Keratinocyte (primary cell): Measurements from ENCODE around the gene NAPA. TPM values are rescaled to one million over a fixed set of nuclear protein-coding genes. Genes with fewer than 3 reads are reported as not detected.

Experiments used
- DNase-seq: peaks from one replicate; pipeline ENCODE4 v3.0.0-alpha.2; 2011; ENCODE audit warnings: low read depth, missing footprints, low spot score
- FAIRE-seq: peaks from 2 replicates; lab custom pipeline; 2011; peaks lifted over from hg19 to GRCh38; lab: Jason Lieb, UNC
- H2AFZ ChIP-seq: 2 replicates; pipeline ENCODE4 v1.6.0; 2012; ENCODE audit warnings: low read length, control low read depth, inconsistent platforms; ENCODE audit not compliant: control insufficient read depth
- H3K27ac ChIP-seq: 2 replicates; pipeline ENCODE4 v1.5.1; 2011; ENCODE audit warnings: low read length; ENCODE audit not compliant: control insufficient read depth, insufficient read depth
- H3K27me3 ChIP-seq: 3 replicates; pipeline ENCODE4 v1.6.0; 2011; ENCODE audit warnings: low read length; ENCODE audit not compliant: control insufficient read depth, insufficient read depth; ENCODE audit errors: extremely low read depth
- H3K36me3 ChIP-seq, 2 experiments: 2 replicates in 1 of 2; 3 replicates in 1 of 2; pipeline ENCODE4 v1.5.1; 2011; ENCODE audit warnings: low read length in 2 of 2, mild to moderate bottlenecking in 1 of 2; ENCODE audit not compliant: control insufficient read depth in 2 of 2, insufficient read depth in 2 of 2; ENCODE audit errors: extremely low read depth in 1 of 2
- H3K4me1 ChIP-seq: 3 replicates; pipeline ENCODE4 v1.5.1; 2011; ENCODE audit warnings: low read length; ENCODE audit not compliant: control insufficient read depth, insufficient read depth; ENCODE audit errors: extremely low read depth
- H3K4me2 ChIP-seq: 3 replicates; pipeline ENCODE4 v1.6.0; 2011; ENCODE audit warnings: low read depth, low read length; ENCODE audit not compliant: control insufficient read depth, insufficient read depth; ENCODE audit errors: extremely low read depth
- H3K4me3 ChIP-seq, 3 experiments: fragments of 200-600 bp in 1 of 3; sonication (generic) in 1 of 3; 2 replicates in 2 of 3; 3 replicates in 1 of 3; pipeline ENCODE4 v1.5.1; 2011 to 2016; ENCODE audit warnings: low read length in 3 of 3, mild to moderate bottlenecking in 3 of 3, control low read depth in 2 of 3, inconsistent platforms in 1 of 3, low read depth in 1 of 3, mixed read lengths in 1 of 3, mixed run types in 1 of 3, moderate library complexity in 1 of 3; ENCODE audit not compliant: control insufficient read depth in 2 of 3, insufficient read depth in 2 of 3; ENCODE audit errors: extremely low read depth in 1 of 3
- H3K79me2 ChIP-seq: 2 replicates; pipeline ENCODE4 v1.6.0; 2012; ENCODE audit warnings: low read length; ENCODE audit not compliant: control insufficient read depth, insufficient read depth
- H3K9ac ChIP-seq: 3 replicates; pipeline ENCODE4 v1.6.0; 2011; ENCODE audit warnings: low read length; ENCODE audit not compliant: control insufficient read depth, insufficient read depth; ENCODE audit errors: extremely low read depth
- H3K9me1 ChIP-seq: 3 replicates; pipeline ENCODE4 v1.6.0; 2011; ENCODE audit warnings: low read length; ENCODE audit not compliant: control insufficient read depth, insufficient read depth; ENCODE audit errors: extremely low read depth
- H3K9me3 ChIP-seq: 2 replicates; pipeline ENCODE4 v1.5.1; 2012; ENCODE audit warnings: low read depth, low read length; ENCODE audit not compliant: control insufficient read depth
- H4K20me1 ChIP-seq: 3 replicates; pipeline ENCODE4 v1.6.0; 2011; ENCODE audit warnings: low read length; ENCODE audit not compliant: control insufficient read depth, insufficient read depth; ENCODE audit errors: extremely low read depth
- CTCF ChIP-seq, 3 experiments: IDR thresholded peaks in 1 of 3; conservative IDR thresholded peaks in 1 of 3; optimal IDR thresholded peaks in 1 of 3; 2 replicates in 2 of 3; 3 replicates in 1 of 3; pipeline versions ENCODE3 to v1.5.1; 2011; ENCODE audit warnings: low read length in 3 of 3, mild to moderate bottlenecking in 3 of 3, moderate library complexity in 2 of 3, control low read depth in 1 of 3, inconsistent platforms in 1 of 3; ENCODE audit not compliant: insufficient read depth in 2 of 3; ENCODE audit errors: extremely low read depth in 1 of 3
- EZH2 ChIP-seq: IDR thresholded peaks from one replicate; pipeline ENCODE4 v1.6.1; 2012; ENCODE audit warnings: inconsistent platforms, mild to moderate bottlenecking, low read length, moderate library complexity
- dilution Hi-C: fragments of 300-500 bp; cut with MboI; formaldehyde crosslinking; loops from one replicate; pipeline ENCODE4 v1.7.0; 2020; ENCODE audit warnings: low sequenced_read_pairs; ENCODE audit not compliant: extremely low pct_ligation_motif_present
- polyA plus RNA-seq, 5 experiments: library from polyadenylated mRNA; depleted of rRNA in 3 of 5; stranded (reverse) in 3 of 5; stranded (forward) in 1 of 5; unstranded in 1 of 5; fragments of >200 nt; gene quantifications; 1 replicate in 1 of 5; 2 replicates in 3 of 5; 3 replicates in 1 of 5; pipeline versions ENCODE4 v1.2.1 to v1.2.3, GENCODE V29; 2011 to 2012; ENCODE audit warnings: missing spikeins in 2 of 5, low read depth in 1 of 5, low replicate concordance in 1 of 5

Gene NAPA
- polyA plus RNA-seq, 1 donor (not counting 4 experiments of a cell fraction or from before 2014, with no cell fraction given): 89.0 TPM

- Histone ChIP-seq H4K20me1 (peaks cover 2% of the 10 kb centered on the region), H3K27ac (no peak overlapping the region), H3K4me3 (no peak overlapping the region), H3K27me3 (peaks cover 66% of the 10 kb centered on the region), H3K79me2 (no peaks in the 10 kb centered on the region), H3K36me3 (no peaks in the 10 kb centered on the region), H3K9me1 (no peaks in the 10 kb centered on the region), H3K9me3 (no peaks in the 10 kb centered on the region), H3K4me2 (no peak overlapping the region), H3K4me1 (peaks cover 3% of the 10 kb centered on the region), H3K9ac (no peak overlapping the region), H2AFZ (no peak overlapping the region)
- no peak for TF ChIP-seq EZH2
- TF ChIP-seq CTCF (optimal IDR thresholded peaks at IDR 0.05 in 1 of 3, IDR thresholded peaks at IDR 0.05 in 1 of 3, conservative IDR thresholded peaks at IDR 0.05 in 1 of 3; ENCODE audit: extremely low read depth in 1 of 3, insufficient read depth in 2 of 3, low read length in 3 of 3): no peak
- dilution Hi-C loops: no loop called here
- no peak for DNase-seq
- FAIRE-seq: no peak
Observed at GRCh38 chr19:47448360-47448727, 66.5 kb downstream of the NAPA start.

GRCh38 chr19:47447470-47448359 lies 67.1 kb downstream of the NAPA start:
- TF ChIP-seq EZH2: peak; percentile 73
- TF ChIP-seq CTCF (optimal IDR thresholded peaks at IDR 0.05 in 1 of 3, IDR thresholded peaks at IDR 0.05 in 1 of 3, conservative IDR thresholded peaks at IDR 0.05 in 1 of 3; ENCODE audit: extremely low read depth in 1 of 3, insufficient read depth in 2 of 3, low read length in 3 of 3): no peak
- H3K4me2 ChIP-seq: peak overlapping the region; percentile 25
- dilution Hi-C loops: no loop called here
- H4K20me1 ChIP-seq: peaks cover 2% of the 10 kb centered on the region
- H3K27me3 ChIP-seq: peaks cover 66% of the 10 kb centered on the region
- H3K36me3 ChIP-seq: no peaks in the 10 kb centered on the region
- peaks cover 3% of the 10 kb centered on the region for H3K4me1 ChIP-seq
- DNase-seq (no peak), FAIRE-seq (no peak)
- H3K9me3 ChIP-seq: no peaks in the 10 kb centered on the region
- H3K4me3 ChIP-seq: no peak overlapping the region
- H2AFZ ChIP-seq: no peak overlapping the region
- no peak overlapping the region for H3K9ac ChIP-seq
- no peaks in the 10 kb centered on the region for H3K79me2 ChIP-seq
- H3K27ac ChIP-seq: no peak overlapping the region
- no peaks in the 10 kb centered on the region for H3K9me1 ChIP-seq
